NCI-H69 (cell line): ENCODE data around the gene RAB22A.
"Not testable (repeated sequence)": the region's sequence is repeated elsewhere in the genome, so short reads cannot be mapped to it uniquely, and the experiment has no call there.

ENCODE experiments used
- DNase-seq: peaks from one replicate; lab custom pipeline; 2025; lab: John Stamatoyannopoulos, UW

Gene RAB22A

GRCh38 chr20:58344741-58345140 is 35.2 kb downstream of the RAB22A start:
- no peak for DNase-seq

DNA sequence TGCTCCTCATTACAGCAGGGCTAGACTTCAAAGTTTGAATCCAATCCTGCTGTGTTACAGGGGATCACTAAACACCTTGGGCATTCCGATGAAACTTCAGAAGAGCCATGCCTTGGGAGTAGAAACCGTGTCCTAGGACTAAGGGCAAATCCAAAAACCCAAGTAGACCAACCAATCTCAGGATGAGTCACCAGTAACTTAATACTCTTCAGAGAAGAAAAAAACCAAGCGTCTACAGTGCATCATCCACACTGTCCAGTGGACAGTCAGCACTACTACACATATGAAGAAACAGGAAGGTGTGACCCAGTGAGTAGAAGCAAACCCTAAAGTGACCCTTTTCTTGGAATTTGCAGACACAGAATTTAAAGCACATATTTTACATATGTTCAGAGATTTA is 40.1 kb downstream of the RAB22A start:
- no peak for DNase-seq

DNA sequence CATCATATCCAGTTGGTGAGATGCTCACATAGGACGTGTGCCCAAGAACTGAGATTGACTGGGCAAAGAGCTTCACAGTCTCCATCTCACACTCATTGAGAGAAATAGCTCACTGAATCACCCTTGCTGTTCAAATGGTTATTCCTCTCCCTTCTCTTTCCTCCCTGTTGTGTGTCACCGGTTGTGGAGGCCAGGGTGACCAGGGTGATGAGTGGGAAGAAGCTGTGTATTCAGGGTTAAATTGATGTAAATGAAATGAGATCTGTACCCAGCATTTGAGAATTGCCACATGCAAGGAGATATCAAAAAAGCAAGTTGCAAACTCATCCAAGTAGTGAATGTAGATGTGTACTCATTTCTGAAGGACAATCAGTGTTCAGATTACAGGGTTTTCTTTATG is 43.0 kb downstream of the RAB22A start:
- DNase-seq: no peak

DNA sequence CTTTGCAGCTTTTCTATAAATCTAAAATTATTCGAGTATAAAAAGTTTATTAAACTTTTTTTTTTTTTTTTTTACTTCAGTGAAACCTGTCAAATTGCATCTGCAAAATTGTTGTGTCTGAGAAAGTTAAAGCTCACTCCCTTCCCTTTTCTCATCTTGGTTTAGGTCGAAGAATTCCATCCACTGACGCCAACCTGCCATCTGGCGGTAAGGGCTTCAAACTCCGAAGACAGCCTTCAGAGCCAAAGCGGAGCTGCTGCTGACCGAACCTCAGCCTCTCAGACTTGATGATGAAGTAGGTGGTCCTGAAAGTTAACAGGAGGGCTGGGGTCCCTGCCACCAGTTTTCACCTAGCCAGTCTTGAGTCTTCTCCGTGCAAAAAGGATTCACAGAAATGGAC is 49.9 kb downstream of the RAB22A start:
- no peak for DNase-seq

GRCh38 chr20:58360936-58361335 is 51.4 kb downstream of the RAB22A start:
- DNase-seq: no peak

DNA sequence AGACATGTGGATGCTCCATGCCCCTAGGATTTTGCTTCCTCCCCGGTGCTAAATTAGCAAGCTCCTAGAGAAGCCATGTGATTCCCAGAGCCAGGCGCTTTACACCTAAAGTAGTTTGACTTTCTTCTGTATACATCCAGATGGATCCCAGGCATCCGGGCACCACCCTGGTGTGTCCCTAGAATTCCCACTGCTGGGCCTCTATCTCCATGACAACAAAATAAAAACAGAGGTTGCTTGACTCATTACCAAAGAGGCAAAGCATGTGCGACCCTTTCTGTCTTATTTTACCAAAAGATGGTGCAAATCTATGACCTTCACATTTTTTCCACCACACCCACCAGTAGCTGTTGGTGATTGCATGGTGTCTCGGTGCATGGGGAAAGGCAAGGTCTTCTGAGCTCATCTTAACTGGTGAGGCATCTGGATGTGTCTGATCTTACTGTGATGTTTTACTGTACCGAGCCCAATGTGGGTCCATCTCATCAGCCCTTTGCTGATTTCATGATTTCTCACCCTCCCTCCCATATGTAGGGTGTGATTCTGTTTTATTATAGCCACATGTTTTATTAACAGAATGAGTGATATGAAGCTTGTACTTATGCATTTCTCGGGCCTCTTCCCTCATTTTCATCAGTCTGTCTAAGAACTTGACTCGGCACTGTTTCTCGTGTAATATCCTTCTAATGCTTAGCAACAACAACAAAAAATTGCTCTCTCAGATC is 52.1 kb downstream of the RAB22A start:
- DNase-seq: peak; percentile 1

DNA sequence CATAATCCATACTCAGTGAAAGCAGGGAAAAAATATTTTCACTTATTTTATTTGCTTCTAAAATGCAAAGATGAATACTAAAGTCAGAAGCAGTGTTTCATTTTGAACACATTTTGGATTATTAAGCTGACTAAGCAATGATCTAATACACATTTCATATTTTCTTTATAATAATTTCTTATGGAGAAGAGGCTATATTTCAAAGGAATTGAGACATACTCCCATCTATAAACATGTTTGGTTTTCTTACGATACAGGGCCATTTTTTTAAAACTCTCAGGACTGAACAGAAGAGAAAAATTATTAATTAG is 52.6 kb downstream of the RAB22A start:
- DNase-seq: no peak

DNA sequence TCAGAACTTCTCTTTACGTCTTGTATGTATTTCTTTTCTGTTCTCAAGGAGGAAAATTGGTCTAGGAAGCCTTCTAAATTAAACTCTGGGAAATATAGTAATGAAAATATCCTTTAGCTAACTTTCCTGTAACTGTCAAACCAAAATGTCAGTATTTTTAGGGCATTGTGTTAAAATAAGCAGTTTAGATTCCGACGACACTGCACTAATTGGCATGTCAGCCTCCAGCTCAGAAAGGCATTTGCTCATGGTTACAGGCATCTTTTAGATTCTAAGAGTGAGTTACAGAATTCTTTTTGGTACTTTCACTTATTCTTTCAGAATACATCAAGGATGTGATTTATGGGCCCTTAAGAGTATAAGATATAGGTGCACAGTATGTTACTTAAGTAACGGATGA is 53.5 kb downstream of the RAB22A start:
- no peak for DNase-seq

DNA sequence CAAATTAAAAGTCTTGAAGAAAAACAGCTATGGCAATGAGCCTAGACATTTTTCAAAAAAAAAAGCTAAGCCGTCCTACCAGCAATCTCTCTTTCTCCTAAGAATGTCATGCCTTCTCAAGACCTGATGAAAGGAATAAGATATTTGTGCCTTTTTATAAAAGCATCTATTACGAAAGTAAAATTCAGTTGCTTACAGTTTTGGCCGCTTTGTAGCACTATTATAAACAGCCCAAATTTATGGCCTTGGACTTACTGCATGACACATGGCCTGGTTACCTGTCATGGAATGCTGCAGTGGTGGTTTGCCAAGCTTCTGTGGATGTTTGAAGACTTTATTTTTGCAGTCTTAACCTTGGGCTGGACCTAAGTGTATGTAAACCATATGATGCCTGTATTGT is 57.4 kb downstream of the RAB22A start:
- DNase-seq: no peak

- DNase-seq: peak; percentile 0
These were observed 63.3 kb downstream of the RAB22A start for GRCh38 chr20:58372806-58373205.

DNA sequence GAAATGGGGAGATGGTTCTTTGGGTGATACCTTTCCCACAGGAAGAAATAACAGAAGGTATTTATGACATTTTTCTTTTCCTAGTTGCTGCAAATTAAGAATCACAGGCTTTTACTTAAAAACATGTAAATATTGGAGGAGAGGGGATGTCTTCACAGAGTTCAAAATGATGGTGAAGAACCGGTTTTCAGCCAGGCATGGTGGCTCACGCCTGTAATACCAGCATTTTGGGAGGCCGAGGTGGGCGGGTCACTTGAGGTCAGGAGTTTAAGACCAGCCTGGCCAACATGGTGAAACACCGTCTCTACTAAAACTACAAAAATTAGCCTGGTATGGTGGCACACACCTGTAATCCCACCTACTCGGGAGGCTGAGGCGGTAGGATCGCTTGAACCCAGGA is 63.8 kb downstream of the RAB22A start:
- not testable (repeated sequence) for DNase-seq

- no peak for DNase-seq
These were observed 64.7 kb downstream of the RAB22A start for GRCh38 chr20:58374027-58374850.

DNA sequence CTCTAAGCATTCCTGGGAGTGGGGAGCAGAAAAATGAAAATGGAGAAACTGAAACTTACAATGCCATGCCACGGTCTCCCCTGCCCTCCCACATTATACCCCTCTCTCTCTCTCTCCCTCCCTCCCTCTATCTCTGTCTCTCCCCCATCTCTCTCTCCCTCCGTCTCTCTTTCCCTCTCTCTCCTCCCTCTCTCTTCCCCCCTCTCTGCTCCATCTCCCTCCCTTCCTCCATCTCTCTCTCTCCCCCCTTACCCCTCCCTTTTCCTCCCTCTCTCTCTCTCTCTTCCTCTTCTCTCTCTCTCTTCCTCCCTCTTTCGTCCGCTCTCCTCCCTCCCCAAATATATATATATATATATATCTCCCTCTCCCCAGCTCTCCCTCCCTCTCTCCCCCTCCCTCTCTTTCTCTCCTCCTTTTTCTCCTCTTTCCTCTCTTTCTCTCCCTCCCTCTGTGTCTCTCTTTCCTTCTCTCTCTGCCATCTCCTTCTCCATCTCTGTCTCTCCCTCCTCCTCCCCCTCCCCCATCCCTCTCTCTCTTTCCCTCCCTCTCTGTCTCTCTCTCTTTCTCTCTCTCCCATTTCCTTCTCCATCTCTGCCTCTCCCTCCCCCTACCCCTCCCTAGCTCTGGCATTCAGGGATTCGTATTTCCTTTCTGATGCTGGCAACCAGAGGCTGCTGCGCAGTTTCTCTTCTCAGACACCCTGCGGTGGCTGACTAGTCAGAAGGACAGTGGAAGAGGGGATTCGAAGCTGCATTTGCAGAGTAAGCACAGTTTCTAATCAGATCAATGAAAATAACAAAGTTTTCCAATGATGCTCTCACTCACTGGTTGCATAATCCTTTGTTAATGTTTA is 65.6 kb downstream of the RAB22A start:
- peak; percentile 33 for DNase-seq

- no peak for DNase-seq
These were observed 66.3 kb downstream of the RAB22A start for GRCh38 chr20:58375759-58376352.

DNA sequence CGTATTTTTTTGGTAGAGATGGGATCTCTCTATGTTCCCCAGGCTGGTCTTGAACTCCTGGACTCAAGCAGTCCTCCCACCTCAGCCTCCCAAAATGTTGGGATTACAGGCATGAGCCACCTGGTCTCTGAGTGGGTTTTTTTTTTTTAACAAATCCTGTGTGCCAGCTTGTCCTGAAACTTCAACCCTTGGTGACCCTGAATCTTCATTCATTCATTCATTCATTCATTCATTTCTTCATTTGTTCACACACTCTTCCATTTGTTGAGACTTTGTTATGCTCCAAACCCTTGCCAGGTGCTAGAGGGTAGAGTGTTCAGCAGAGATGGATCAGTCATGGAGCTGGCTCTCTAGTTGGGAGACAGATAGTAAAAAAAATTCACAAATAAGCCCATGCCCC is 67.5 kb downstream of the RAB22A start:
- DNase-seq: no peak

GRCh38 chr20:58377766-58378401 is 68.4 kb downstream of the RAB22A start:
- no peak for DNase-seq

DNA sequence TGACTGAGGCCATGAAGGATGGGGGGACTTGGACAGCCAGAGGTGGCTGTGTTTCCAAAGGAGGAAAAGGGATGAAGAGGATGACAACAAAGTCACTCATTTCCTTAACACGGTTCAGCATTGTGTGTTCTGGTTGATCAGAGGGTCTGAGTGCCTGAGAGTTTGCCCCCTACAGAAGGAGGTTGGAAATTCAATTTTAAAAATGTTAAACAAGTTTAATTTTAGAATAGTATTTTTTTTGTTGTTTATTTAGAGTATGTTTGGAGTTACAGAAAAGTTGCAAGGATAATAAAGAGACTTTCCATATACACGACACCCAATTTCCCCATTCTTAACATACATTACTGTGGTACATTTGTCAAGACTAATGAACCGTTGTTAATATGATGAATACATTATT is 69.2 kb downstream of the RAB22A start:
- no peak for DNase-seq

GRCh38 chr20:58381627-58382026 is 72.1 kb downstream of the RAB22A start:
- DNase-seq: no peak

GRCh38 chr20:58382096-58382495 is 72.6 kb downstream of the RAB22A start:
- DNase-seq: no peak

- DNase-seq: no peak
These were observed 75.3 kb downstream of the RAB22A start for GRCh38 chr20:58384821-58385220.

DNA sequence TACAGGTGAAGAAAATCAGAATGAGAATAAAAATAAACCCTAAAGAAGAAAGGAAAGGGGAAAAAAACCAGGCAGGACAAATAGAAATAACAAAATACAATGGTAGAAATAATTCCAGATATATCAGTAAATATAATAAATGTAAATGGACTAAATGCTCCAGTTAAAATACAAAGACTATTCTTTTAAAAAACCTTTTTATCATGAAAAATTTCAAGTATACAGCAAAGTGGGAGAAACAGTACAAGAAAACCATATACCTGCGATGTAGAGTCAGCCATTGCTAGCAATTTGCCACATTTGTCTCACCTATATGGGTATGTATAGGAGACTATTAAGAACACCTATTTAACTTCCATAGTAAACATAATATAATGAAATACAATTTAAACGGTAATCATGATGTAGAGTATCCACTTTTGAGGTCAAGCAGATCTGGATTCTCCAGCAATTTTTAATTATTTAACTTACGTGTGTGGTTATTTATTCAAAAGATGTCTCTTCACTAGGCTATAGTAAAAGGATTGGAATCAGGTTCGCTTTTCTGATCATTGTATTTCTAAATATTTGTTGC is 78.6 kb downstream of the RAB22A start:
- no peak for DNase-seq
